HepG2 (cell line): ENCODE measurements around the gene RBP4. TPM values are rescaled to one million over a fixed set of nuclear protein-coding genes. Genes with fewer than 3 reads are reported as not detected.

ENCODE experiments used
- ATAC-seq: fragments of 200-7000 bp; cut with Tn5 transposase; 3 replicates; pipeline ENCODE4 v1.9.1; 2020; ENCODE audit warnings: mild to moderate bottlenecking, moderate library complexity
- BruUV-seq: library from RNA; stranded (reverse); fragments of 400-500 nt; replicated peaks from 2 replicates; lab custom pipeline; 2021; lab: Mats Ljungman, UMichigan
- CTCF ChIA-PET: fragments of 300-600 bp; formaldehyde crosslinking; extraction: SDS; loops from one replicate; lab custom pipeline; 2021; ENCODE audit warnings: low total read pairs, inconsistent platforms, low intra/inter-chr PET ratio; lab: Yijun Ruan, JAX
- POLR2A ChIA-PET: fragments of 350-600 bp; sonication (Branson Sonifier 250); formaldehyde crosslinking; loops from one replicate; lab custom pipeline; 2020; ENCODE audit warnings: antibody characterized with exemption, inconsistent platforms; lab: Yijun Ruan, JAX
- DNase-seq: peaks from one replicate; pipeline ENCODE4 v3.0.0-alpha.2; 2015; ENCODE audit warnings: low spot score
- FAIRE-seq: peaks from 3 replicates; lab custom pipeline; 2011; peaks lifted over from hg19 to GRCh38; lab: Jason Lieb, UNC
- H2AFZ ChIP-seq: one replicate; pipeline ENCODE4 v1.6.1; 2011; ENCODE audit warnings: low read length, inconsistent platforms
- H3K27ac ChIP-seq: fragments of 300-600 bp; 3 replicates; pipeline ENCODE4 v1.8.0; 2011; ENCODE audit warnings: mixed run types, mild to moderate bottlenecking, mixed read lengths, low read length, inconsistent platforms; ENCODE audit not compliant: insufficient read depth; ENCODE audit errors: extremely low read length
- H3K27me3 ChIP-seq, 2 experiments: fragments of 200-600 bp in 1 of 2; 2 replicates in 1 of 2; 3 replicates in 1 of 2; pipeline versions ENCODE4 v1.6.0 to v1.8.0; 2011; ENCODE audit warnings: low read length in 2 of 2, mild to moderate bottlenecking in 2 of 2, moderate library complexity in 2 of 2, inconsistent platforms in 1 of 2; ENCODE audit not compliant: insufficient read depth in 2 of 2, control insufficient read depth in 1 of 2
- H3K36me3 ChIP-seq, 2 experiments: fragments of 200-600 bp in 1 of 2; replicated peaks in 1 of 2; 2 replicates in 1 of 2; 3 replicates in 1 of 2; pipeline versions ENCODE4 v1.5.1 to v1.8.0; 2011; ENCODE audit warnings: low read length in 2 of 2, inconsistent platforms in 1 of 2; ENCODE audit not compliant: insufficient read depth in 2 of 2, control insufficient read depth in 1 of 2
- H3K4me1 ChIP-seq: 2 replicates; pipeline ENCODE4 v1.5.1; 2012; ENCODE audit warnings: low read length, inconsistent platforms; ENCODE audit not compliant: insufficient read depth
- H3K4me2 ChIP-seq: 2 replicates; pipeline ENCODE4 v1.6.0; 2011; ENCODE audit warnings: low read depth, low read length, inconsistent platforms
- H3K4me3 ChIP-seq, 3 experiments: fragments of 200-600 bp in 1 of 3; sonication (generic), shearing (Covaris generic) in 1 of 3; replicated peaks in 1 of 3; 2 replicates each; pipeline ENCODE4 v1.5.1; 2011 to 2016; ENCODE audit warnings: low read length in 3 of 3, inconsistent platforms in 2 of 3, low read depth in 2 of 3, mild to moderate bottlenecking in 2 of 3, control low read depth in 1 of 3, mixed read lengths in 1 of 3; ENCODE audit not compliant: insufficient read depth in 1 of 3
- H3K79me2 ChIP-seq: one replicate; pipeline ENCODE4 v1.6.1; 2011; ENCODE audit warnings: low read length, inconsistent platforms; ENCODE audit not compliant: insufficient read depth
- H3K9ac ChIP-seq: 2 replicates; pipeline ENCODE4 v1.6.0; 2011; ENCODE audit warnings: mild to moderate bottlenecking, low read depth, low read length, inconsistent platforms; ENCODE audit not compliant: insufficient read depth
- H3K9me3 ChIP-seq: 2 replicates; pipeline ENCODE4 v1.5.1; 2012; ENCODE audit warnings: mild to moderate bottlenecking, low read length
- H4K20me1 ChIP-seq: 2 replicates; pipeline ENCODE4 v1.6.0; 2011; ENCODE audit warnings: inconsistent platforms, mild to moderate bottlenecking, low read length, moderate library complexity; ENCODE audit not compliant: insufficient read depth
- ELF1 ChIP-seq: sonication (generic); formaldehyde crosslinking; IDR thresholded peaks from 2 replicates; pipeline ENCODE4 v1.4.0; 2020; ENCODE audit warnings: missing genetic modification reagents
- MAZ ChIP-seq, 2 experiments: sonication (generic) in 1 of 2; formaldehyde crosslinking in 1 of 2; IDR thresholded peaks; 2 replicates each; pipeline versions ENCODE4 v1.5.0 to v1.6.1; 2012 to 2020; ENCODE audit warnings: low read depth in 2 of 2, mild to moderate bottlenecking in 2 of 2, borderline replicate concordance in 1 of 2, improper control_type of control experiment in 1 of 2, low read length in 1 of 2, missing genetic modification reagents in 1 of 2, moderate library complexity in 1 of 2
- NPAS2 ChIP-seq: sonication (generic); formaldehyde crosslinking; IDR thresholded peaks from 2 replicates; pipeline ENCODE4 v1.8.0; 2022; ENCODE audit warnings: mild to moderate bottlenecking, missing genetic modification reagents, borderline replicate concordance
- TEAD2 ChIP-seq: sonication (generic); formaldehyde crosslinking; IDR thresholded peaks from 2 replicates; pipeline ENCODE4 v1.9.0; 2021; ENCODE audit warnings: missing genetic modification reagents
- ZNF326 ChIP-seq: sonication (generic); formaldehyde crosslinking; IDR thresholded peaks from 2 replicates; pipeline ENCODE4 v1.4.0; 2020; ENCODE audit warnings: missing genetic modification reagents, borderline replicate concordance
- WGBS: methylation state at CpG from one replicate; pipeline ENCODE4 v1.1.6; 2017; ENCODE audit warnings: low lambda C conversion rate; 5-methylcytosine and 5-hydroxymethylcytosine counted together
- in situ Hi-C: cut with HindIII; loops from 2 replicates; pipeline ENCODE4 v1.10.0; 2017; ENCODE audit warnings: low pct_unique_long_range_greater_than_20kb; ENCODE audit not compliant: extremely low pct_ligation_motif_present
- intact Hi-C: fragments of 100-400 bp; cut with micrococcal nuclease; formaldehyde crosslinking; loops from one replicate; pipeline ENCODE4 v1.10.0; 2022; ENCODE audit not compliant: unreplicated experiment
- polyA plus RNA-seq, 8 experiments: library from polyadenylated mRNA; depleted of rRNA in 3 of 8; stranded (reverse) in 7 of 8; unstranded in 1 of 8; fragments of >200 nt; fragmentation: Illumina TruSeq in 4 of 8; extraction: Trizol in 4 of 8; gene quantifications; 2 replicates each; pipeline versions ENCODE4 v1.2.1 to v1.2.3, GENCODE V29; 2011 to 2016; ENCODE audit warnings: low read depth in 4 of 8, missing spikeins in 1 of 8, mixed read lengths in 1 of 8; ENCODE audit not compliant: insufficient read depth in 1 of 8
- total RNA-seq, 5 experiments: library from RNA; depleted of rRNA; stranded (reverse); fragments of >200 nt; fragmentation: Illumina TruSeq; extraction: Trizol; gene quantifications; 2 replicates each; pipeline ENCODE4 v1.2.3, GENCODE V29; 2016; ENCODE audit warnings: low read depth in 1 of 5
- TF ChIP-seq, protein P1 (sequence below): sonication (generic); formaldehyde crosslinking; IDR thresholded peaks from 2 replicates; pipeline ENCODE4 v1.4.0; 2020; ENCODE audit warnings: missing genetic modification reagents
- TF ChIP-seq, protein P2 (sequence below): IDR thresholded peaks from 2 replicates; pipeline ENCODE4 v1.6.1; 2016; ENCODE audit warnings: low read depth
- TF ChIP-seq, protein P3 (sequence below): sonication (generic); formaldehyde crosslinking; conservative IDR thresholded peaks from 2 replicates; pipeline ENCODE4 v1.4.0; 2020; ENCODE audit warnings: mild to moderate bottlenecking, missing genetic modification reagents, moderate library complexity
- TF ChIP-seq, protein P4 (sequence below): sonication (generic); formaldehyde crosslinking; IDR thresholded peaks from 2 replicates; pipeline ENCODE4 v1.5.1; 2020; ENCODE audit warnings: mild to moderate bottlenecking, missing genetic modification reagents, borderline replicate concordance
- TF ChIP-seq, protein P5 (sequence below): IDR thresholded peaks from 2 replicates; pipeline ENCODE4 v1.6.1; 2016

The RBP4 gene
- total and polyA plus RNA-seq, 2 of the 13 experiments (the other 11 are each of a cell fraction or from before 2014, with no cell fraction given), result 642 to 931 TPM

DNA sequence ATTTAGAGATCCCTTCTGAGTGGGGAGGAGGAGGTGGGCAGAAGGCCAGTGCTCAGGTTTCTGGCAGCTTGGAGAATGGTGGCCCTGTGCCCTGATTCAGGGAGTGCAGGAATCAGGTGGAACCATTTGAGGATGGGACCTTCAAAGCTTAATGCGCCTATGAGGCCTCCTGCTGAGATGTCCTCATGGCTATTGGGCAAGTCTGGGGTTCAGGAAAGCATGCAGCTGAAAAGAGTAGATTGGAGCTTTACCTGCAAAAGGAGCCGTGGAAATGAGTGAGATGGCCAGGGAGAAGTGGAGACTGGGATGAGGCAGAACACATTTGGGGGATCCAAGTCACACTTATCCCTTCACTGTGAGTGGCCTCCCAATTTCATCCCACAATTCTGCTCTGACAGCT is 28.4 kb downstream of the RBP4 start (continued):
- TF ChIP-seq, protein P1, sequence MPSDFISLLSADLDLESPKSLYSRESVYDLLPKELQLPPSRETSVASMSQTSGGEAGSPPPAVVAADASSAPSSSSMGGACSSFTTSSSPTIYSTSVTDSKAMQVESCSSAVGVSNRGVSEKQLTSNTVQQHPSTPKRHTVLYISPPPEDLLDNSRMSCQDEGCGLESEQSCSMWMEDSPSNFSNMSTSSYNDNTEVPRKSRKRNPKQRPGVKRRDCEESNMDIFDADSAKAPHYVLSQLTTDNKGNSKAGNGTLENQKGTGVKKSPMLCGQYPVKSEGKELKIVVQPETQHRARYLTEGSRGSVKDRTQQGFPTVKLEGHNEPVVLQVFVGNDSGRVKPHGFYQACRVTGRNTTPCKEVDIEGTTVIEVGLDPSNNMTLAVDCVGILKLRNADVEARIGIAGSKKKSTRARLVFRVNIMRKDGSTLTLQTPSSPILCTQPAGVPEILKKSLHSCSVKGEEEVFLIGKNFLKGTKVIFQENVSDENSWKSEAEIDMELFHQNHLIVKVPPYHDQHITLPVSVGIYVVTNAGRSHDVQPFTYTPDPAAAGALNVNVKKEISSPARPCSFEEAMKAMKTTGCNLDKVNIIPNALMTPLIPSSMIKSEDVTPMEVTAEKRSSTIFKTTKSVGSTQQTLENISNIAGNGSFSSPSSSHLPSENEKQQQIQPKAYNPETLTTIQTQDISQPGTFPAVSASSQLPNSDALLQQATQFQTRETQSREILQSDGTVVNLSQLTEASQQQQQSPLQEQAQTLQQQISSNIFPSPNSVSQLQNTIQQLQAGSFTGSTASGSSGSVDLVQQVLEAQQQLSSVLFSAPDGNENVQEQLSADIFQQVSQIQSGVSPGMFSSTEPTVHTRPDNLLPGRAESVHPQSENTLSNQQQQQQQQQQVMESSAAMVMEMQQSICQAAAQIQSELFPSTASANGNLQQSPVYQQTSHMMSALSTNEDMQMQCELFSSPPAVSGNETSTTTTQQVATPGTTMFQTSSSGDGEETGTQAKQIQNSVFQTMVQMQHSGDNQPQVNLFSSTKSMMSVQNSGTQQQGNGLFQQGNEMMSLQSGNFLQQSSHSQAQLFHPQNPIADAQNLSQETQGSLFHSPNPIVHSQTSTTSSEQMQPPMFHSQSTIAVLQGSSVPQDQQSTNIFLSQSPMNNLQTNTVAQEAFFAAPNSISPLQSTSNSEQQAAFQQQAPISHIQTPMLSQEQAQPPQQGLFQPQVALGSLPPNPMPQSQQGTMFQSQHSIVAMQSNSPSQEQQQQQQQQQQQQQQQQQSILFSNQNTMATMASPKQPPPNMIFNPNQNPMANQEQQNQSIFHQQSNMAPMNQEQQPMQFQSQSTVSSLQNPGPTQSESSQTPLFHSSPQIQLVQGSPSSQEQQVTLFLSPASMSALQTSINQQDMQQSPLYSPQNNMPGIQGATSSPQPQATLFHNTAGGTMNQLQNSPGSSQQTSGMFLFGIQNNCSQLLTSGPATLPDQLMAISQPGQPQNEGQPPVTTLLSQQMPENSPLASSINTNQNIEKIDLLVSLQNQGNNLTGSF (CRISPR knock-in tag), result no peak
- no peak for TF ChIP-seq NPAS2
- no peak for TF ChIP-seq ELF1 (CRISPR knock-in tag)

DNA sequence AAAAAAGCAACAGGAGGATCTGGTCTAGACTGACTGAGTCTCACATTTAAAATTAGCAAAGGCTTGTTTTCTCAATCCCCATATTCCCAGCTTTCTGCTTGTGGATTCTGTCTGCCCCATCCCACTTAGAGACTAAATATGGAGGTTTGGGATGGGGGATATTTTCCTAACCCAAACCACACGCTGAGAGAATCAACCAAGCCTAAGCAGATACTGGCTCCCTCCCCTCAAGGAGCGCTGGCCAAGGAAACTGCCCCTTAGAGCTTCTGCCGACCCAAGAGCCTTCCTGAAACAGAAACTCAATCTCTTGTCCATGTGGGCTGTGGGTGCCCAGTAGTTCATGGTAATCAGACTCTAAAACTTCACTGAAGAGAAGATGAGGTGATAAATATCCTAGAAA is 30.7 kb downstream of the RBP4 start:
- in situ Hi-C loops (no loop called here), intact Hi-C loops (no loop called here)
- 13% methylated on average over 3 of the region's 3 CpGs for WGBS
- no peak overlapping the region for H3K27ac ChIP-seq
- FAIRE-seq (no peak), ATAC-seq (no peak), DNase-seq (no peak)
- no peak overlapping the region for H3K4me3 ChIP-seq
- BruUV-seq, result no TSS peak
- H3K27me3 ChIP-seq, result peaks cover 4 to 50% of the 10 kb centered on the region in 2 experiments
- no peak overlapping the region for H3K4me2 ChIP-seq
- H3K9ac ChIP-seq, result no peak overlapping the region
- H4K20me1 ChIP-seq, result no peaks in the 10 kb centered on the region
- H3K36me3 ChIP-seq, result no peaks in the 10 kb centered on the region
- no peaks in the 10 kb centered on the region for H3K79me2 ChIP-seq
- H2AFZ ChIP-seq, result no peak overlapping the region
- no peaks in the 10 kb centered on the region for H3K4me1 ChIP-seq
- H3K9me3 ChIP-seq, result no peaks in the 10 kb centered on the region
- ChIA-PET CTCF (no interaction called here), POLR2A (no interaction called here)
- TF ChIP-seq, protein P2, sequence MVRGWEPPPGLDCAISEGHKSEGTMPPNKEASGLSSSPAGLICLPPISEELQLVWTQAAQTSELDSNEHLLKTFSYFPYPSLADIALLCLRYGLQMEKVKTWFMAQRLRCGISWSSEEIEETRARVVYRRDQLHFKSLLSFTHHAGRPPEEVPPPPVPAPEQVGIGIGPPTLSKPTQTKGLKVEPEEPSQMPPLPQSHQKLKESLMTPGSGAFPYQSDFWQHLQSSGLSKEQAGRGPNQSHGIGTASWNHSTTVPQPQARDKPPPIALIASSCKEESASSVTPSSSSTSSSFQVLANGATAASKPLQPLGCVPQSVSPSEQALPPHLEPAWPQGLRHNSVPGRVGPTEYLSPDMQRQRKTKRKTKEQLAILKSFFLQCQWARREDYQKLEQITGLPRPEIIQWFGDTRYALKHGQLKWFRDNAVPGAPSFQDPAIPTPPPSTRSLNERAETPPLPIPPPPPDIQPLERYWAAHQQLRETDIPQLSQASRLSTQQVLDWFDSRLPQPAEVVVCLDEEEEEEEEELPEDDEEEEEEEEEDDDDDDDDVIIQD (CRISPR knock-in tag), result no peak
- no peak for TF ChIP-seq TEAD2 (CRISPR knock-in tag)
- TF ChIP-seq, protein P3, sequence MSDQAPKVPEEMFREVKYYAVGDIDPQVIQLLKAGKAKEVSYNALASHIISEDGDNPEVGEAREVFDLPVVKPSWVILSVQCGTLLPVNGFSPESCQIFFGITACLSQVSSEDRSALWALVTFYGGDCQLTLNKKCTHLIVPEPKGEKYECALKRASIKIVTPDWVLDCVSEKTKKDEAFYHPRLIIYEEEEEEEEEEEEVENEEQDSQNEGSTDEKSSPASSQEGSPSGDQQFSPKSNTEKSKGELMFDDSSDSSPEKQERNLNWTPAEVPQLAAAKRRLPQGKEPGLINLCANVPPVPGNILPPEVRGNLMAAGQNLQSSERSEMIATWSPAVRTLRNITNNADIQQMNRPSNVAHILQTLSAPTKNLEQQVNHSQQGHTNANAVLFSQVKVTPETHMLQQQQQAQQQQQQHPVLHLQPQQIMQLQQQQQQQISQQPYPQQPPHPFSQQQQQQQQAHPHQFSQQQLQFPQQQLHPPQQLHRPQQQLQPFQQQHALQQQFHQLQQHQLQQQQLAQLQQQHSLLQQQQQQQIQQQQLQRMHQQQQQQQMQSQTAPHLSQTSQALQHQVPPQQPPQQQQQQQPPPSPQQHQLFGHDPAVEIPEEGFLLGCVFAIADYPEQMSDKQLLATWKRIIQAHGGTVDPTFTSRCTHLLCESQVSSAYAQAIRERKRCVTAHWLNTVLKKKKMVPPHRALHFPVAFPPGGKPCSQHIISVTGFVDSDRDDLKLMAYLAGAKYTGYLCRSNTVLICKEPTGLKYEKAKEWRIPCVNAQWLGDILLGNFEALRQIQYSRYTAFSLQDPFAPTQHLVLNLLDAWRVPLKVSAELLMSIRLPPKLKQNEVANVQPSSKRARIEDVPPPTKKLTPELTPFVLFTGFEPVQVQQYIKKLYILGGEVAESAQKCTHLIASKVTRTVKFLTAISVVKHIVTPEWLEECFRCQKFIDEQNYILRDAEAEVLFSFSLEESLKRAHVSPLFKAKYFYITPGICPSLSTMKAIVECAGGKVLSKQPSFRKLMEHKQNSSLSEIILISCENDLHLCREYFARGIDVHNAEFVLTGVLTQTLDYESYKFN (CRISPR knock-in tag), result no peak
- TF ChIP-seq, protein P4, sequence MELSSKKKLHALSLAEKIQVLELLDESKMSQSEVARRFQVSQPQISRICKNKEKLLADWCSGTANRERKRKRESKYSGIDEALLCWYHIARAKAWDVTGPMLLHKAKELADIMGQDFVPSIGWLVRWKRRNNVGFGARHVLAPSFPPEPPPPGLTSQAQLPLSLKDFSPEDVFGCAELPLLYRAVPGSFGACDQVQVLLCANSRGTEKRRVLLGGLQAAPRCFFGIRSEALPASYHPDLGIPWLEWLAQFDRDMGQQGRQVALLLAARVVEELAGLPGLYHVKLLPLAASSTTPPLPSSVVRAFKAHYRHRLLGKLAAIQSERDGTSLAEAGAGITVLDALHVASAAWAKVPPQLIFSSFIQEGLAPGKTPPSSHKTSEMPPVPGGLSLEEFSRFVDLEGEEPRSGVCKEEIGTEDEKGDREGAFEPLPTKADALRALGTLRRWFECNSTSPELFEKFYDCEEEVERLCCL, result no peak
- TF ChIP-seq, protein P5, sequence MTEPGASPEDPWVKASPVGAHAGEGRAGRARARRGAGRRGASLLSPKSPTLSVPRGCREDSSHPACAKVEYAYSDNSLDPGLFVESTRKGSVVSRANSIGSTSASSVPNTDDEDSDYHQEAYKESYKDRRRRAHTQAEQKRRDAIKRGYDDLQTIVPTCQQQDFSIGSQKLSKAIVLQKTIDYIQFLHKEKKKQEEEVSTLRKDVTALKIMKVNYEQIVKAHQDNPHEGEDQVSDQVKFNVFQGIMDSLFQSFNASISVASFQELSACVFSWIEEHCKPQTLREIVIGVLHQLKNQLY (CRISPR knock-in tag), result no peak
- no peak for TF ChIP-seq MAZ (IDR thresholded peaks at IDR 0.05; ENCODE audit: borderline replicate concordance, low read depth, low read length)
- TF ChIP-seq MAZ (CRISPR knock-in tag; IDR thresholded peaks at IDR 0.05; ENCODE audit: low read depth), result no peak
- TF ChIP-seq ZNF326 (CRISPR knock-in tag), result no peak
